ENCODE results near the gene DTNB. TPM values are rescaled to one million over a fixed set of nuclear protein-coding genes. Genes with fewer than 3 reads are reported as not detected.

The DTNB gene
- total and polyA plus RNA-seq, 10 of the 15 experiments (the other 5 are each of a cell fraction or from before 2014, with no cell fraction given), result 4.5 to 30.6 (median 11.9) TPM

GRCh38 chr2:25362434-25363145, 310.8 kb downstream of the DTNB start (continued):
- TF ChIP-seq RELA (IDR thresholded peaks at IDR 0.05; ENCODE audit: borderline replicate concordance, partially characterized antibody) (peak; percentile 97), JUND (IDR thresholded peaks at IDR 0.05; ENCODE audit: low read depth, low read length) (0 out of 2 replicates have a peak, but pooled peaks have one; percentile 37), NRF1 (conservative IDR thresholded peaks at IDR 0.05; ENCODE audit: low read depth, low read length) (no peak), RB1 (IDR thresholded peaks at IDR 0.05; ENCODE audit: borderline replicate concordance) (no peak), HCFC1 (IDR thresholded peaks at IDR 0.05; ENCODE audit: low read length) (peak; percentile 35; the same call in 1 of the 2 replicates), HDGF (IDR thresholded peaks at IDR 0.05) (peak; percentile 71; the same call in 1 of the 2 replicates), SP1 (IDR thresholded peaks at IDR 0.05; ENCODE audit: low read depth, low read length) (peak; percentile 80), NFYB (IDR thresholded peaks at IDR 0.05; ENCODE audit: insufficient read depth, low read depth, low read length) (0 out of 2 replicates have a peak, but pooled peaks have one; percentile 9), EED (IDR thresholded peaks at IDR 0.05; ENCODE audit: low read depth) (peak; percentile 94), MEF2A (IDR thresholded peaks at IDR 0.05; ENCODE audit: insufficient read depth, low read depth, low read length) (0 out of 2 replicates have a peak, but pooled peaks have one; percentile 36), ZZZ3 (IDR thresholded peaks at IDR 0.05; ENCODE audit: control insufficient read depth, insufficient read length, low read depth) (no peak), ZNF384 (IDR thresholded peaks at IDR 0.05; ENCODE audit: borderline replicate concordance, low read depth, low read length) (no peak)
- TF ChIP-seq, protein P1, sequence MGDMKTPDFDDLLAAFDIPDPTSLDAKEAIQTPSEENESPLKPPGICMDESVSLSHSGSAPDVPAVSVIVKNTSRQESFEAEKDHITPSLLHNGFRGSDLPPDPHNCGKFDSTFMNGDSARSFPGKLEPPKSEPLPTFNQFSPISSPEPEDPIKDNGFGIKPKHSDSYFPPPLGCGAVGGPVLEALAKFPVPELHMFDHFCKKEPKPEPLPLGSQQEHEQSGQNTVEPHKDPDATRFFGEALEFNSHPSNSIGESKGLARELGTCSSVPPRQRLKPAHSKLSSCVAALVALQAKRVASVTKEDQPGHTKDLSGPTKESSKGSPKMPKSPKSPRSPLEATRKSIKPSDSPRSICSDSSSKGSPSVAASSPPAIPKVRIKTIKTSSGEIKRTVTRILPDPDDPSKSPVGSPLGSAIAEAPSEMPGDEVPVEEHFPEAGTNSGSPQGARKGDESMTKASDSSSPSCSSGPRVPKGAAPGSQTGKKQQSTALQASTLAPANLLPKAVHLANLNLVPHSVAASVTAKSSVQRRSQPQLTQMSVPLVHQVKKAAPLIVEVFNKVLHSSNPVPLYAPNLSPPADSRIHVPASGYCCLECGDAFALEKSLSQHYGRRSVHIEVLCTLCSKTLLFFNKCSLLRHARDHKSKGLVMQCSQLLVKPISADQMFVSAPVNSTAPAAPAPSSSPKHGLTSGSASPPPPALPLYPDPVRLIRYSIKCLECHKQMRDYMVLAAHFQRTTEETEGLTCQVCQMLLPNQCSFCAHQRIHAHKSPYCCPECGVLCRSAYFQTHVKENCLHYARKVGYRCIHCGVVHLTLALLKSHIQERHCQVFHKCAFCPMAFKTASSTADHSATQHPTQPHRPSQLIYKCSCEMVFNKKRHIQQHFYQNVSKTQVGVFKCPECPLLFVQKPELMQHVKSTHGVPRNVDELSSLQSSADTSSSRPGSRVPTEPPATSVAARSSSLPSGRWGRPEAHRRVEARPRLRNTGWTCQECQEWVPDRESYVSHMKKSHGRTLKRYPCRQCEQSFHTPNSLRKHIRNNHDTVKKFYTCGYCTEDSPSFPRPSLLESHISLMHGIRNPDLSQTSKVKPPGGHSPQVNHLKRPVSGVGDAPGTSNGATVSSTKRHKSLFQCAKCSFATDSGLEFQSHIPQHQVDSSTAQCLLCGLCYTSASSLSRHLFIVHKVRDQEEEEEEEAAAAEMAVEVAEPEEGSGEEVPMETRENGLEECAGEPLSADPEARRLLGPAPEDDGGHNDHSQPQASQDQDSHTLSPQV (IDR thresholded peaks at IDR 0.05), result no peak
- TF ChIP-seq, protein P2, sequence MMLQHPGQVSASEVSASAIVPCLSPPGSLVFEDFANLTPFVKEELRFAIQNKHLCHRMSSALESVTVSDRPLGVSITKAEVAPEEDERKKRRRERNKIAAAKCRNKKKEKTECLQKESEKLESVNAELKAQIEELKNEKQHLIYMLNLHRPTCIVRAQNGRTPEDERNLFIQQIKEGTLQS (IDR thresholded peaks at IDR 0.05; ENCODE audit: borderline replicate concordance, extremely low read depth, low read depth, low read length), result no peak
- TF ChIP-seq, protein P3, sequence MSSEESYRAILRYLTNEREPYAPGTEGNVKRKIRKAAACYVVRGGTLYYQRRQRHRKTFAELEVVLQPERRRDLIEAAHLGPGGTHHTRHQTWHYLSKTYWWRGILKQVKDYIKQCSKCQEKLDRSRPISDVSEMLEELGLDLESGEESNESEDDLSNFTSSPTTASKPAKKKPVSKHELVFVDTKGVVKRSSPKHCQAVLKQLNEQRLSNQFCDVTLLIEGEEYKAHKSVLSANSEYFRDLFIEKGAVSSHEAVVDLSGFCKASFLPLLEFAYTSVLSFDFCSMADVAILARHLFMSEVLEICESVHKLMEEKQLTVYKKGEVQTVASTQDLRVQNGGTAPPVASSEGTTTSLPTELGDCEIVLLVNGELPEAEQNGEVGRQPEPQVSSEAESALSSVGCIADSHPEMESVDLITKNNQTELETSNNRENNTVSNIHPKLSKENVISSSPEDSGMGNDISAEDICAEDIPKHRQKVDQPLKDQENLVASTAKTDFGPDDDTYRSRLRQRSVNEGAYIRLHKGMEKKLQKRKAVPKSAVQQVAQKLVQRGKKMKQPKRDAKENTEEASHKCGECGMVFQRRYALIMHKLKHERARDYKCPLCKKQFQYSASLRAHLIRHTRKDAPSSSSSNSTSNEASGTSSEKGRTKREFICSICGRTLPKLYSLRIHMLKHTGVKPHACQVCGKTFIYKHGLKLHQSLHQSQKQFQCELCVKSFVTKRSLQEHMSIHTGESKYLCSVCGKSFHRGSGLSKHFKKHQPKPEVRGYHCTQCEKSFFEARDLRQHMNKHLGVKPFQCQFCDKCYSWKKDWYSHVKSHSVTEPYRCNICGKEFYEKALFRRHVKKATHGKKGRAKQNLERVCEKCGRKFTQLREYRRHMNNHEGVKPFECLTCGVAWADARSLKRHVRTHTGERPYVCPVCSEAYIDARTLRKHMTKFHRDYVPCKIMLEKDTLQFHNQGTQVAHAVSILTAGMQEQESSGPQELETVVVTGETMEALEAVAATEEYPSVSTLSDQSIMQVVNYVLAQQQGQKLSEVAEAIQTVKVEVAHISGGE (CRISPR knock-in tag; IDR thresholded peaks at IDR 0.05), result no peak
- TF ChIP-seq, protein P4, sequence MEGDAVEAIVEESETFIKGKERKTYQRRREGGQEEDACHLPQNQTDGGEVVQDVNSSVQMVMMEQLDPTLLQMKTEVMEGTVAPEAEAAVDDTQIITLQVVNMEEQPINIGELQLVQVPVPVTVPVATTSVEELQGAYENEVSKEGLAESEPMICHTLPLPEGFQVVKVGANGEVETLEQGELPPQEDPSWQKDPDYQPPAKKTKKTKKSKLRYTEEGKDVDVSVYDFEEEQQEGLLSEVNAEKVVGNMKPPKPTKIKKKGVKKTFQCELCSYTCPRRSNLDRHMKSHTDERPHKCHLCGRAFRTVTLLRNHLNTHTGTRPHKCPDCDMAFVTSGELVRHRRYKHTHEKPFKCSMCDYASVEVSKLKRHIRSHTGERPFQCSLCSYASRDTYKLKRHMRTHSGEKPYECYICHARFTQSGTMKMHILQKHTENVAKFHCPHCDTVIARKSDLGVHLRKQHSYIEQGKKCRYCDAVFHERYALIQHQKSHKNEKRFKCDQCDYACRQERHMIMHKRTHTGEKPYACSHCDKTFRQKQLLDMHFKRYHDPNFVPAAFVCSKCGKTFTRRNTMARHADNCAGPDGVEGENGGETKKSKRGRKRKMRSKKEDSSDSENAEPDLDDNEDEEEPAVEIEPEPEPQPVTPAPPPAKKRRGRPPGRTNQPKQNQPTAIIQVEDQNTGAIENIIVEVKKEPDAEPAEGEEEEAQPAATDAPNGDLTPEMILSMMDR (IDR thresholded peaks at IDR 0.05 in 2 of 3, conservative IDR thresholded peaks at IDR 0.05 in 1 of 3; ENCODE audit: control insufficient read depth in 2 of 3, extremely low read depth in 1 of 3, insufficient read depth in 1 of 3, low read depth in 3 of 3, low read length in 3 of 3), result no peak
- TF ChIP-seq, protein P5, sequence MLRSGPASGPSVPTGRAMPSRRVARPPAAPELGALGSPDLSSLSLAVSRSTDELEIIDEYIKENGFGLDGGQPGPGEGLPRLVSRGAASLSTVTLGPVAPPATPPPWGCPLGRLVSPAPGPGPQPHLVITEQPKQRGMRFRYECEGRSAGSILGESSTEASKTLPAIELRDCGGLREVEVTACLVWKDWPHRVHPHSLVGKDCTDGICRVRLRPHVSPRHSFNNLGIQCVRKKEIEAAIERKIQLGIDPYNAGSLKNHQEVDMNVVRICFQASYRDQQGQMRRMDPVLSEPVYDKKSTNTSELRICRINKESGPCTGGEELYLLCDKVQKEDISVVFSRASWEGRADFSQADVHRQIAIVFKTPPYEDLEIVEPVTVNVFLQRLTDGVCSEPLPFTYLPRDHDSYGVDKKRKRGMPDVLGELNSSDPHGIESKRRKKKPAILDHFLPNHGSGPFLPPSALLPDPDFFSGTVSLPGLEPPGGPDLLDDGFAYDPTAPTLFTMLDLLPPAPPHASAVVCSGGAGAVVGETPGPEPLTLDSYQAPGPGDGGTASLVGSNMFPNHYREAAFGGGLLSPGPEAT (IDR thresholded peaks at IDR 0.05; ENCODE audit: low read depth), result peak; percentile 97

All from GM12878 (cell line).